Breast epithelium (tissue), 3 donors: Measurements from ENCODE around the gene PAPOLB.

Experiments
- CTCF ChIP-seq, 3 donors: fragments of 450-650 bp; IDR thresholded peaks; one replicate each; pipeline ENCODE4 v1.5.1; 2016 to 2017; ENCODE audit warnings: antibody characterized with exemption in 3 of 3, mild to moderate bottlenecking in 3 of 3, moderate library complexity in 3 of 3
- POLR2A ChIP-seq: fragments of 450-650 bp; IDR thresholded peaks from one replicate; pipeline ENCODE4 v1.6.1; 2016; ENCODE audit warnings: antibody characterized with exemption, mild to moderate bottlenecking, moderate library complexity

GRCh38 chr7:4895766-4896165, 33.9 kb upstream of the PAPOLB start:
- TF ChIP-seq CTCF (IDR thresholded peaks at IDR 0.05): no peak
- TF ChIP-seq POLR2A: no peak
